D721Med (cell line): ENCODE data around the gene ZC3H8.

Source experiments
- DNase-seq: peaks from one replicate; pipeline ENCODE4 v3.0.0; 2011; ENCODE audit warnings: low spot score; ENCODE audit not compliant: insufficient read length
- FAIRE-seq: peaks from 2 replicates; lab custom pipeline; 2011; peaks lifted over from hg19 to GRCh38; lab: Jason Lieb, UNC
- TF ChIP-seq, protein P1 (sequence below): IDR thresholded peaks from 2 replicates; pipeline ENCODE4 v1.5.1; 2012; ENCODE audit warnings: mild to moderate bottlenecking, control low read depth; ENCODE audit not compliant: insufficient read depth; ENCODE audit errors: missing control alignments

Gene ZC3H8

DNA sequence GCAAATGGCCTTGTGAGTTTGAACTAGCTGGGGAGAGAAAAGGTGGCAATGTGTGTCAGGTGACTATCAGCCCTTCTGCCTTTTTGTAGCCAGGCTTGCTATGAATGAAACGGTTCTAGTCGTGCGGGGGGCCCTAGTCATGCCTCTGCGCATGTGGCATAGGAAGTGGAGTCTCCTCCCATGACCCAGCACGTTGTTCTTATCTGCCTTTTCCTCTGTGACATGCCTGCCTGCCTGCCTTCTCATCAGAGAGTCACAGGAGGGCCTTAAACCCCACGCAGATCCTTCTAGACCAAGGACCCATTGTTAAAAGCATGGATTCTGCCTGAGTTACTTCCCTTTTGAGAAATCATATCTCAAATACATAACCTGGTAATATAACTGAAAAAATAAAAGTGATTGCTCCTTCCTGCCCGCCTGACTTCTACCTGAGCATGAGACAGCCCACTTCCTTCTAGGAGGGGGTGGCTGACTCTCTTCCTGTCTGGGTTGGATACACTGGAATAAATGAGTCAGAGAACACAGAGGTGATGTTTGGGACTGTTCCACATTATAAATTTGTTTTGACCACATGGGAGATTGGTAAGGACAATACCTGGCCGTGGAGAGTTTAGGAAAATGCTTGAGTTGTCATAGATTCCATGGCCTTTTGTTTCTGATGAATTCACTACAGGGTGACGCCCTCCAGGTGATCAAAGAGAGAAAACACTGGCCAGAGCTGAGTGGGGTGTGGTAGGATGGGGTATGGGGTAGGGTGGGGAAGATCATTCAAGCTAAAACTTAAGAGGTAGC is 66.8 kb downstream of the ZC3H8 start:
- DNase-seq: no peak
- FAIRE-seq: no peak
- TF ChIP-seq, protein P1, sequence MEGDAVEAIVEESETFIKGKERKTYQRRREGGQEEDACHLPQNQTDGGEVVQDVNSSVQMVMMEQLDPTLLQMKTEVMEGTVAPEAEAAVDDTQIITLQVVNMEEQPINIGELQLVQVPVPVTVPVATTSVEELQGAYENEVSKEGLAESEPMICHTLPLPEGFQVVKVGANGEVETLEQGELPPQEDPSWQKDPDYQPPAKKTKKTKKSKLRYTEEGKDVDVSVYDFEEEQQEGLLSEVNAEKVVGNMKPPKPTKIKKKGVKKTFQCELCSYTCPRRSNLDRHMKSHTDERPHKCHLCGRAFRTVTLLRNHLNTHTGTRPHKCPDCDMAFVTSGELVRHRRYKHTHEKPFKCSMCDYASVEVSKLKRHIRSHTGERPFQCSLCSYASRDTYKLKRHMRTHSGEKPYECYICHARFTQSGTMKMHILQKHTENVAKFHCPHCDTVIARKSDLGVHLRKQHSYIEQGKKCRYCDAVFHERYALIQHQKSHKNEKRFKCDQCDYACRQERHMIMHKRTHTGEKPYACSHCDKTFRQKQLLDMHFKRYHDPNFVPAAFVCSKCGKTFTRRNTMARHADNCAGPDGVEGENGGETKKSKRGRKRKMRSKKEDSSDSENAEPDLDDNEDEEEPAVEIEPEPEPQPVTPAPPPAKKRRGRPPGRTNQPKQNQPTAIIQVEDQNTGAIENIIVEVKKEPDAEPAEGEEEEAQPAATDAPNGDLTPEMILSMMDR: no peak

DNA sequence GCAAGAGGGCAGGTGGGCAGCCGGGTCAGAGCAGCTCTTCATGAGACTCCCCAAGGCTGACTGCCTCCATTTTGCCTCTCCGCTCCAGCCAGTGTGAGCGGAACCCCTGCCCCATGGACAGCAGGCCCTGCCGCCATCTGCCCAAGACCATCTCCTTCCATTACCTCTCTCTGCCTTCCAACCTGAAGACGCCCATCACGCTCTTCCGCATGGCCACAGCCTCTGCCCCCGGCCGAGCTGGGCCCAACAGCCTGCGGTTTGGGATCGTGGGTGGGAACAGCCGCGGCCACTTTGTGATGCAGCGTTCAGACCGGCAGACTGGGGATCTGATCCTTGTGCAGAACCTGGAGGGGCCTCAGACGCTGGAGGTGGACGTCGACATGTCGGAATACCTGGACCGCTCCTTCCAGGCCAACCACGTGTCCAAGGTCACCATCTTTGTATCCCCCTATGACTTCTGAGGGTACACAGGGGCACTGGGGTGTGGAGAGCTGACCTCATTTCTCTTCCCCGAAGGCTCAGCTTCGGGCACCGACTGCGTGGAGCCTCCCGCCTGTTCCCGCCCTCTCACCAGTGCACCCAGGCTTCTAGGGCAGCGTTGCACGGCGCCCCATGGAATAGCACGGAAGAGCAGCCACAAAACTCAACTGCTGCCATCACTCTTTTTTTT is 67.7 kb downstream of the ZC3H8 start:
- TF ChIP-seq, protein P1: no peak
- FAIRE-seq (no peak), DNase-seq (no peak)

DNA sequence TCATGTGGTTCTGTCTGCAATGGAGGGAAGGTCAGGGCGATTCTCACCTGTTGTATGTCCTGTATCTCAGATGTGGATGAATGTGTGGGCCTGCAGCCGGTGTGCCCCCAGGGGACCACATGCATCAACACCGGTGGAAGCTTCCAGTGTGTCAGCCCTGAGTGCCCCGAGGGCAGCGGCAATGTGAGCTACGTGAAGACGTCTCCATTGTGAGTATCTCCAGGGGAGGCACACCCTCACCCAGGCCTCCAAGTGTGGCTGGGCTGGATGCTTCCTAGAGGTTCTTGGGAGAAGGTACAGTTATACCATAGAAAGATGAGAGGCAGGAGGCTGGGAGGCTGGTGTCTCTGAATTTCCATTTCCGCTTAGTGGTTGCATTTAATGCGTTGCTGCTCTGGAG is 69.7 kb downstream of the ZC3H8 start:
- FAIRE-seq: no peak
- no peak for DNase-seq

DNA sequence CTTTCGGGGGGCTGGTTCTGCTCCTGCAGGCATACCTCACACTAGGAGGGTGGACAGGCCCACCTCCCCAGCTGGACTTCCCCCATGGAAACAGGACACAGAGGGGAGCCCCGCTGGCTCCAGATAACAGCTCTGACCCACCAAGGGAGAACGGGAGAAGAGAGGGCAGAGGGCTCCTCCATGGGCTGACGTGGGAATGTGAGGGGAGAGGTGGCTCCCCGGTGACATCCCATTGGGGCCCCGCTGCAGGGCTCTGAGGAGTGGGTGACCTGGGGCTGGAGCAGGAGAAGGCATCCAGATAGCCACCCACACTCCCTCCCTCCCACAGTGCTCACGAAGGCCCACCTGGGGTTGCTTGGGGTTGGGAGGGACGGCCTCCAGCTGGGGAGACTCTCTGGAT is 70.7 kb downstream of the ZC3H8 start:
- no peak for DNase-seq
- FAIRE-seq: no peak
- TF ChIP-seq, protein P1: no peak

More for the DNA sequence above, 69.7 kb downstream of the ZC3H8 start:
- TF ChIP-seq, protein P1: no peak

DNA sequence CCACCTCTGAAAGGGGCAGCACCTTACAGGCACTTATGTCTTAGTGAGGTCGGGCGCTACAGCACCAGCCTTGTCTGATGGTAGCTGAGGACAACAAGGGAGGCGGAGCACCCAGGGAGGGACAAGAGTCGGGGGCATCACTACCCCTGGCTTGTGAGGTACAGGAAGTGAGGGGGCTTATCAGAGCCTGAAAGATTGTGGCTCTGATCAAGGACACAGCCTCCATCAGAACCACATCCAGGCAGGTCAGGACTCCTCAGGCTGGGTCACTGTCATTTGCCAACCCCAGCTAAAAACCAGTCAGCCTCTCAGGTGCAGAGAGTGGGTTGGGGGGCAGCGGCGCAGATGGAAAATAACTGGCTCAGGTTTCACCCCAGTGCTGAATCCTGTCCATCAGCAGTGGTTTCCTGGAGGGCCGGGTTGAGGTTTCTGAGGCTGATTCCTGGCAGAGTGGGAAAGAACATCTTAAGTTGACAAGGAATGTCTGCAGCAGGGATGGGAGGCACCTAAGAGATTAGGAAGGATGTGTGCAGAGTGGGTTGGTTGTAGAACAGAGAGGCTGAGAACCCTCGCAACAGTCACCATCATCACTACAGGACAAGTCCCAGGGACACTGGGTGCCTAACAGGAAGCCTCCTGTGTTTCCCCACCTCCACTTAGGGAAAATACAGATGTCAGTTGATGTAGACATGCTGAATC is 71.4 kb downstream of the ZC3H8 start:
- DNase-seq (no peak), FAIRE-seq (no peak)
- TF ChIP-seq, protein P1: no peak

DNA sequence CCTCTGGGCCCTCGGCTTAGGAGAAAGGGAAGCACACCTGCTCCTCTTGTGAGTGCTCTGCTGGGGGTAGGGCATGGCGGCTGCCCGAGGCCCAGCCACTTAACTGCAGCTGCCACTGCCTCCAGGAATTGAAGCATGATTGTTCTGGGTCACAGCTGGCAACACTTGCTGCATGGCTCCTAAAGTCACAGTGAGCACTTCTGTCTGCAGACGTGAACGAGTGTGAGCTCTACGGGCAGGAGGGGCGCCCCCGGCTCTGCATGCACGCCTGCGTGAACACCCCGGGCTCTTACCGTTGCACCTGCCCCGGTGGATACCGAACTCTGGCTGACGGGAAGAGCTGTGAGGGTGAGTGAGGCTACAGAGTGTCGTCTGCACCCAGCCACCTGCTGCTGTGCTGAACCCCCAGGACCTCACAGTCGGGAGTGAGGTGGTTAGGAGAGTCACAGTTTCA is 72.2 kb downstream of the ZC3H8 start:
- FAIRE-seq (no peak), DNase-seq (no peak)
- TF ChIP-seq, protein P1: no peak
